ENCODE results near the gene SLC22A14. TPM values are rescaled to one million over a fixed set of nuclear protein-coding genes. Genes with fewer than 3 reads are reported as not detected.

Gene SLC22A14
- total and polyA plus RNA-seq, 2 donors (not counting 3 experiments of a cell fraction or from before 2014, with no cell fraction given): not detected

DNA sequence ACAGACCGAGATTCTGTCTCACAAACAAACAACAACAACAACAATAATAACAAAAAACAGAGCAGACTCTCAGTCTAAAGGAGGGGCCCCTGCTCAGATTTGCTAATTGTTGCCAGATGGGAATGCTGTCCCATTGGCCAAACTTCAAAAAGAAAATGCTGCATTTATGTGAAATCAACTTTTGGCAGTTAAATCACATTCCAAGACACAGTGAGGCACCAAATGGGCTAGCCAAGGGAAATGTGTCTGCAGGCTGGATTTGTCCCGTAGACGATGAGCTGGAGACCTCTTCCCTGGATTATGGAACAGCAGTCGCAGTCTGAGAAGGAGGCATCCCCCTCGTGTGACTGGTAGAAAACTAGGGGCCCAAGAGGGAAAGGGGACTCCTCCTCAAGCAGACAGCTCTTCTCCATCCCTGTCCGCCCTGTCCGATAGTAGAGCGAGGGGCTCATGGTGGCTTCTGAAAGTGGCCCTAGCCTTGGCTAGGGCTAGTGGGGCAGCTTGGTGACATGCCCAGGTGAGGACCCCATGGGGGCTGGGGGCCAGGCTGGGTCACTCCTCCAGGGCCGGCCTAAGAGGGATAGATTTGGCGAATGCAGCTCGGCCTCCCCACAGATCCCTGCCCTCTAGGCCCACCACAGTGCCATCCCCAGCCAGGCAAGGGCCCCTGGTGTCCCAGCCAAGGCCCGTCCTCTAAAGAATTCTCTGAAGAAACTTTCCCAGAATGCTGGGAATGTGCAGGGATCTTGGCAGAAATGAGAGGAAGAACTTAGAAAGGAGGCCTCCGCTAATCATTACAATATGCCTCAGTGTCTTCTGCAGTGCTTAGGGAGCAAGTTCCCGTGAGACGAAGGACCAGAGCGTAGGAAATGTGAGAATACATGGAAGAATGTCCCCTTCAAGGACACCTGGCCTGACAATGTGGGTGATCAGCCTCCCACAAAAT is 2.0 kb downstream of the SLC22A14 start:
- TF ChIP-seq MYC (IDR thresholded peaks at IDR 0.05; ENCODE audit: low read depth, low read length) (no peak), FOS (IDR thresholded peaks at IDR 0.05; ENCODE audit: borderline replicate concordance, insufficient read depth, low read length) (no peak), JUN (IDR thresholded peaks at IDR 0.05; ENCODE audit: borderline replicate concordance, insufficient read depth, insufficient read length, low read depth) (no peak), POLR2AphosphoS5 (IDR thresholded peaks at IDR 0.05; ENCODE audit: insufficient read depth, low read depth, low read length) (no peak), POLR2A (IDR thresholded peaks at IDR 0.05; ENCODE audit: low read depth, low read length) (no peak), EZH2 (IDR thresholded peaks at IDR 0.05; ENCODE audit: borderline replicate concordance, low read depth, low read length, severe bottlenecking) (no peak), GATA2 (IDR thresholded peaks at IDR 0.05; ENCODE audit: insufficient read depth, insufficient read length, low read depth, low read length) (no peak)
- TF ChIP-seq, protein P1, sequence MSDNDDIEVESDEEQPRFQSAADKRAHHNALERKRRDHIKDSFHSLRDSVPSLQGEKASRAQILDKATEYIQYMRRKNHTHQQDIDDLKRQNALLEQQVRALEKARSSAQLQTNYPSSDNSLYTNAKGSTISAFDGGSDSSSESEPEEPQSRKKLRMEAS (IDR thresholded peaks at IDR 0.05; ENCODE audit: insufficient read depth, insufficient read length): no peak
- TF ChIP-seq, protein P2, sequence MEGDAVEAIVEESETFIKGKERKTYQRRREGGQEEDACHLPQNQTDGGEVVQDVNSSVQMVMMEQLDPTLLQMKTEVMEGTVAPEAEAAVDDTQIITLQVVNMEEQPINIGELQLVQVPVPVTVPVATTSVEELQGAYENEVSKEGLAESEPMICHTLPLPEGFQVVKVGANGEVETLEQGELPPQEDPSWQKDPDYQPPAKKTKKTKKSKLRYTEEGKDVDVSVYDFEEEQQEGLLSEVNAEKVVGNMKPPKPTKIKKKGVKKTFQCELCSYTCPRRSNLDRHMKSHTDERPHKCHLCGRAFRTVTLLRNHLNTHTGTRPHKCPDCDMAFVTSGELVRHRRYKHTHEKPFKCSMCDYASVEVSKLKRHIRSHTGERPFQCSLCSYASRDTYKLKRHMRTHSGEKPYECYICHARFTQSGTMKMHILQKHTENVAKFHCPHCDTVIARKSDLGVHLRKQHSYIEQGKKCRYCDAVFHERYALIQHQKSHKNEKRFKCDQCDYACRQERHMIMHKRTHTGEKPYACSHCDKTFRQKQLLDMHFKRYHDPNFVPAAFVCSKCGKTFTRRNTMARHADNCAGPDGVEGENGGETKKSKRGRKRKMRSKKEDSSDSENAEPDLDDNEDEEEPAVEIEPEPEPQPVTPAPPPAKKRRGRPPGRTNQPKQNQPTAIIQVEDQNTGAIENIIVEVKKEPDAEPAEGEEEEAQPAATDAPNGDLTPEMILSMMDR (IDR thresholded peaks at IDR 0.05; ENCODE audit: extremely low read depth in 1 of 2, insufficient read depth in 1 of 2, low read depth in 1 of 2, low read length in 2 of 2): no peak
- ChIA-PET CTCF (no interaction called here), POLR2A (no interaction called here)
- Histone ChIP-seq H3K9ac (replicated peaks; ENCODE audit: extremely low read depth, insufficient read depth, low read length) (no peak overlapping the region), H3K27me3 (ENCODE audit: control insufficient read depth in 2 of 2, insufficient read depth in 2 of 2, low read length in 2 of 2) (no peaks in the 10 kb centered on the region), H4K20me1 (replicated peaks; ENCODE audit: control insufficient read depth, extremely low read depth, insufficient read depth, low read length) (no peaks in the 10 kb centered on the region), H3K27ac (ENCODE audit: insufficient read depth, low read depth, low read length) (no peak overlapping the region), H3K36me3 (ENCODE audit: control insufficient read depth in 2 of 2, extremely low read depth in 1 of 2, insufficient read depth in 2 of 2, low read length in 2 of 2) (no peaks in the 10 kb centered on the region), H2AFZ (ENCODE audit: low read depth, low read length) (no peak overlapping the region), H3K4me3 (replicated peaks in 1 of 3; ENCODE audit: insufficient read depth in 1 of 3, low read depth in 1 of 3, low read length in 3 of 3) (no peak overlapping the region), H3K9me3 (replicated peaks; ENCODE audit: control insufficient read depth, insufficient read depth, low read length) (no peaks in the 10 kb centered on the region), H3K4me2 (ENCODE audit: insufficient read depth, low read length) (no peak overlapping the region), H3K79me2 (ENCODE audit: control insufficient read depth, insufficient read depth, low read length) (no peaks in the 10 kb centered on the region), H3K9me1 (replicated peaks; ENCODE audit: control insufficient read depth, extremely low read depth, insufficient read depth, low read length) (no peaks in the 10 kb centered on the region), H3K4me1 (ENCODE audit: control insufficient read depth, extremely low read depth, insufficient read depth, low read length) (no peaks in the 10 kb centered on the region)
- intact Hi-C loops (cut with micrococcal nuclease): no loop called here
- no TSS peak for BruUV-seq (replicated peaks)
- FAIRE-seq: no peak
- DNase-seq (ENCODE audit: low read depth, low spot score): no peak
- dilution Hi-C loops (cut with MboI; ENCODE audit: extremely low pct_ligation_motif_present, low sequenced_read_pairs): no loop called here

Data from endothelial cell of umbilical vein (primary cell).